Prostate gland (tissue), 2 donors: ENCODE data around the gene TSPAN14.

Experiments
- POLR2A ChIP-seq: fragments of 450-650 bp; IDR thresholded peaks from one replicate; pipeline ENCODE4 v1.6.1; 2016; ENCODE audit warnings: antibody characterized with exemption, mild to moderate bottlenecking
- TF ChIP-seq, protein P1 (sequence below), 4 experiments: fragments of 200-600 bp in 2 of 4; fragments of 450-650 bp in 2 of 4; sonication (generic) in 2 of 4; IDR thresholded peaks; 1 replicate in 3 of 4; 2 replicates in 1 of 4; pipeline ENCODE4 v1.5.1; 2016 to 2019; ENCODE audit warnings: antibody characterized with exemption in 4 of 4, mild to moderate bottlenecking in 2 of 4, moderate library complexity in 2 of 4

DNA sequence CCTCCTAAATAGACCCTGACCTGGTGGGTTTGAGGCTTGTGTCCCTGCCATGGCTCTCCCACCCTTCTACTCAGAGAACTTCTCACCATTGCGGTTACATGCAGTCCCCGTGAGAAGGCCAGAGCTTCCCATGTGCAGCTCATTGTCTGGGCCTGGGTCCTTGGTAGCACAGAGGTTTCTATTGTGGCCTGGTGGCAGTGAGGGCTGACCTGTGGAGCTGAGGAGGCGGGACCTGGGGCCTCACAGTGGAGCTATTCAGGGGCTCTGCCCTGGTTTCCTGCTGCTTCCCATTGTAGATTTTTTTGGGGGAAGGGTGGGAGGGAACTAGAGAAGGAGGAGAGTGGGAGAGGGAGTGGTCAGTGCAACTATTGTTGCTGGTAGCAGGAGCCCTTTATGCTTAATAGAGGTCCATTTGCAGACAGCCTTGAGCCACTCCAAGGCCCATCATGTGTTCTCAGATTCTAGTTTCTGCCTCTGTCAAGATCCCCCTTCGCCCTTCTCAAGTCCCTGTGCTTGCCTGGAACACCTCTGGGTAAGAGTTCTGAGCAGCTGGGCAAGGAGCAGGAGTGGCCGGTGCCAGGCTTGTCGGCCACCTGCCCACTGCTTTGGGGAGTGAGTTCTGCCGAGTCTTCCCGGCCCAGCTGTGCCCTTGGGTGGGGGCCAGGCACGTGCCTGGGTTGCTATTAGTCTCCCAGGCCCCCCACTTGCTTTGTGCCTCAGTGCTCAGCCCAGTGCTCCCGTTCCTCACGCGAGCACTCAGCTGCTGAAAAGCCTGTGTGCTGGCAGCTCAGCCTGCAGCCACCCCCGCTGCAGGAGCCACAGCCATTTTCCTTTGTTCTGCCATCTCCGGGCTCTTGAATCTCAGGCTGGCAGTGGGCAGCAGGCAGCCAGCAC is 10.7 kb downstream of the TSPAN14 start:
- TF ChIP-seq, protein P1, sequence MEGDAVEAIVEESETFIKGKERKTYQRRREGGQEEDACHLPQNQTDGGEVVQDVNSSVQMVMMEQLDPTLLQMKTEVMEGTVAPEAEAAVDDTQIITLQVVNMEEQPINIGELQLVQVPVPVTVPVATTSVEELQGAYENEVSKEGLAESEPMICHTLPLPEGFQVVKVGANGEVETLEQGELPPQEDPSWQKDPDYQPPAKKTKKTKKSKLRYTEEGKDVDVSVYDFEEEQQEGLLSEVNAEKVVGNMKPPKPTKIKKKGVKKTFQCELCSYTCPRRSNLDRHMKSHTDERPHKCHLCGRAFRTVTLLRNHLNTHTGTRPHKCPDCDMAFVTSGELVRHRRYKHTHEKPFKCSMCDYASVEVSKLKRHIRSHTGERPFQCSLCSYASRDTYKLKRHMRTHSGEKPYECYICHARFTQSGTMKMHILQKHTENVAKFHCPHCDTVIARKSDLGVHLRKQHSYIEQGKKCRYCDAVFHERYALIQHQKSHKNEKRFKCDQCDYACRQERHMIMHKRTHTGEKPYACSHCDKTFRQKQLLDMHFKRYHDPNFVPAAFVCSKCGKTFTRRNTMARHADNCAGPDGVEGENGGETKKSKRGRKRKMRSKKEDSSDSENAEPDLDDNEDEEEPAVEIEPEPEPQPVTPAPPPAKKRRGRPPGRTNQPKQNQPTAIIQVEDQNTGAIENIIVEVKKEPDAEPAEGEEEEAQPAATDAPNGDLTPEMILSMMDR (IDR thresholded peaks at IDR 0.05) = no peak
- TF ChIP-seq POLR2A = no peak
